ENCODE data around the gene SCGB1D4.
"Not testable (repeated sequence)": the region's sequence is repeated elsewhere in the genome, so short reads cannot be mapped to it uniquely, and the experiment has no call there.

Gene SCGB1D4, protein sequence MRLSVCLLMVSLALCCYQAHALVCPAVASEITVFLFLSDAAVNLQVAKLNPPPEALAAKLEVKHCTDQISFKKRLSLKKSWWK

DNA sequence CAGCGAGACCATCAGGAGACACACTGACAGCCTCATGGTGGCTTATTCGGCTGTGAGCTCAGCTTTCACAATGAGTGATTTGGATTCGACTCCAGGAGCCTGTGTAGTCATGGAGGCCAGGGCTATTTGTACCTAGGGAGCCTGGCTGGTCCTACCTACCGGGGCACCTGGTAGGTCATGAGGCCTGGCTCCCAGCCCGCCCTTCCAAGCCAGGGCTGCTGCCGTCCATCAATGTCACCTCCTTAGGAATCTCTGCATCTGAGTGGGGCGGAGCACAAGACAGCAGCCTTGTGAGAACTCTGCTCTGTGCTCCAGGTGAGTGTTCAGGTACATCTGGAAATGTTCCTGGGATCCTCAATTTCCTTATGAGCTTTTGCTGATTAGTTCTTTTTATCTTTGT, at the start of gene SCGB1D4:
SCGB1D4 (minus strand) TSS at position 101 of the 400 bp plus-strand sequence; CDS start at position 36, 65 bp downstream.
- no peak for DNase-seq

DNA sequence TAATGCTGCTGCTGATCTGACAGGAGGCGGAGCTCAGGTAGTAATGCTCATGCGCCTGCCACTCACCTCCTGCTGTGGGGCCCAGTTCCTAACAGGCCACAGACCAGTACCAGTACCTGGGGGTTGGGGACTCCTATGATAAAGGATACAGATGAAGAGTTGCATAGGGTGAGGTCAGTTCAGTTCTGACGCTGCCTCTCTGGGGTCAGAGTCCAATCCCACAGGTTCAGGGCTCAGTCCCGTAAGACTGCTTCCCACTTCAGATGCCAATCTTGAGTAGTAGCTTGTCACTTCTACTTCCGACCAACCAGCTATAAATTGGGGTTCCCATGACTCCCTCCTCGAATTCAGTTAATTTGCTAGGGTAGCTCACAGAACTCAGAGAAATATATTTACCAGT, 47.0 kb upstream of the SCGB1D4 start:
- DNase-seq: no peak

DNA sequence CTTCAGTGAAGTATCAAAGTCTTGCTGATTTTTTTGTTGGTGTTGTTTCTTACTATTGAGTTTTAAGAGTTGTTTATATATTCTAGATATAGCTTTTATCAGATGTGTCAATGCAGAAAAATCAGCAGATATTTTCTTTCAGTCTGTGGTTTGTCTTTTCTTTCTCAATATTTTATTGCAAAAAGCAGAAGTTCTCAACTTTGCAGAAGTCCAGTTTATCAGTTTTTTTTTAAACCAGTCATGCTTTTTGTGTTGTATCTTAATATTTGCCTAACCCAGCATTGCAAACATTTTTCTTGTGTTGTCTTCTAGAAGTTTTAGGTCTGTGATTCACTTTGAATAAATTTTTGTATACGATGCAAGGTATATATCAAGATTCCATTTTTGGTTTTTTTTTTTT, 45.3 kb upstream of the SCGB1D4 start:
- no peak for DNase-seq

DNA sequence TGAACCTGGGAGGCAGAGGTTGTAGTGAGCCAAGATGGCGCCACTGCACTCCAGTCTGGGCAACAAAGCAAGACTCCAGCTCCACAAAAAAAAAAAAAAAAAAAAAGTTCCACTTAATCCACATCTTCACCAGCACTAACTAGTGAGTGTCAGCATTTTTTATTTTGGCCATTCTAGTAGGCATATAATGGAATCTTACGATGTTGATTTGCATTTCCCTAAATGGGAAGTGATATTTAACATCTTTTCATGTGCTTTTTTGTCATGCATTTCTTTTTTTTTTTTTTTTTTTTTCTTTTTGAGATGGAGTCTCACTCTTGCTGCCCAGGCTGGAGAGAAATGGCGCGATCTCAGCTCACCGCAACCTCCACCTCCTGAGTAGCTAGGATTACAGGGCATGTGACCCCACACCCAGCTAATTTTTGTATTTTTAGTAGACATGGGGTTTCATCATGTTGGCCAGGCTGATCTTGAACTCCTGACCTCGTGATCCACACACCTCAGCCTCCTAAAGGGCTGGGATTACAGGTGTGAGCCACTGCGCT, 44.8 kb upstream of the SCGB1D4 start:
- not testable (repeated sequence) for DNase-seq

DNA sequence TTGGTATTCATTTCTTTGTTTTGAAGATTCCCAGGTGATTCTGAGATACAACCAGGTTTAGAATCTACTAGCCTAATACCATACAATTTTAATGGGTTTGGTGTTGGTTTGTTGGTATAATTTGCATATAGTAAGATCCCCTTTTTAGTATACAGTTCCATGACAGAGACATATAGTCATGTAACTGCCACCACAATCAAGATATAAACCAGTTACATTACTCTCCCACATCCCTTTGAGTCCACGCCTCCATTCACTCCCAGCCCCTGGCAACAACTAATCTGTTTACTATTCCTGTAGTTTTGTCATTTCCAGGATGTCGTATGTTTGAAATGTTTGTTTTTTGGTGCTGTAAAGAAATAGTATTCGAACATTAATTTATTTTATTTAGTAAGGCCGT, 42.7 kb upstream of the SCGB1D4 start:
- no peak for DNase-seq

DNA sequence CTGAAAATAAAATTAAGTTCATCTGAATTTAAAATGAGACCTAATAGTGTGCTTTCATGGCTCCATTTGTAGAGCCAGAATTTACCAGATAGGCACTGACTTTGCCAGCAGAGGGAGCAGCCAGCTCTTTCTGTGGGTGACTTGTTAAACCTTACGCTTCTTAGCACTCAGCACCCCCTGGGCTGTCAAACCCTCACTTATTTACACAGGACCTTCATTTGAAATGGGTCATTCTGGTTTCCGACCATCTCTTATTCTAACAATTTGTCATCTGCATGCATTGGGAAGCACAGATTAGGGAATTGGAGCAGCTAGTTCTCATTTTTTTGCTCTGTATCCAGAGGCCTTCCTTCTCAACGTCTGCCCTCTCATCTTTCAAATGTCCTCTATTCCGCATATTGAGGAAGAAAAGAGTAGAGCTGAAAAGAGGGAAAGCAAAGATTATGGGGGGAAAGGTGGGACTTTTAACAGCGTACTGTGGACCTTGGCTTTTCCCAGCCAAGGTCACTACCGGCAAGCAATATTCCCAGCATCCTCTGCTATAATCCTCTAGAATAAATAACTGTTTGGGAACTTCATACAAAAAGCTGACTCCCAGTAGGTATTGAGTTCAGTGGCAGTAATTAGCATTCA, 41.5 kb upstream of the SCGB1D4 start:
- DNase-seq: peak; percentile 65 to 70

DNA sequence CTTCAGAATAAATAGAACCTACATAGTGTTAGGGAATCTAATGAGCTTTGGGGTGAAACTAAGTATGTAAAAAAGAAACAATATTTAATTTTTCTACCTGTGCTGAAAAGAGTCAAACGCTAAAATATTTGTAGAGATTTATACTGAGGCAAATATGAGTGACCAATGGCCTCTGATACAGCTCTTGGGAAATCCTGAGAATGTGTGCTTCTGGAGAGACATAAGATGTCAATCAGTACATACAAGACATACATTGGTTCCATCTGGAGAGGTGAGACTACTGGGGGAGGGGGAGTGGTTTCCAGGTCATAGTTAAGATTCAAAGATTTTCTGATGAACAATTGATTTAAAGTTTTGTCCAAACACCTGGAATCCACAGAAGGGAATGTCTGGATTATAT, 39.3 kb upstream of the SCGB1D4 start:
- no peak for DNase-seq

DNA sequence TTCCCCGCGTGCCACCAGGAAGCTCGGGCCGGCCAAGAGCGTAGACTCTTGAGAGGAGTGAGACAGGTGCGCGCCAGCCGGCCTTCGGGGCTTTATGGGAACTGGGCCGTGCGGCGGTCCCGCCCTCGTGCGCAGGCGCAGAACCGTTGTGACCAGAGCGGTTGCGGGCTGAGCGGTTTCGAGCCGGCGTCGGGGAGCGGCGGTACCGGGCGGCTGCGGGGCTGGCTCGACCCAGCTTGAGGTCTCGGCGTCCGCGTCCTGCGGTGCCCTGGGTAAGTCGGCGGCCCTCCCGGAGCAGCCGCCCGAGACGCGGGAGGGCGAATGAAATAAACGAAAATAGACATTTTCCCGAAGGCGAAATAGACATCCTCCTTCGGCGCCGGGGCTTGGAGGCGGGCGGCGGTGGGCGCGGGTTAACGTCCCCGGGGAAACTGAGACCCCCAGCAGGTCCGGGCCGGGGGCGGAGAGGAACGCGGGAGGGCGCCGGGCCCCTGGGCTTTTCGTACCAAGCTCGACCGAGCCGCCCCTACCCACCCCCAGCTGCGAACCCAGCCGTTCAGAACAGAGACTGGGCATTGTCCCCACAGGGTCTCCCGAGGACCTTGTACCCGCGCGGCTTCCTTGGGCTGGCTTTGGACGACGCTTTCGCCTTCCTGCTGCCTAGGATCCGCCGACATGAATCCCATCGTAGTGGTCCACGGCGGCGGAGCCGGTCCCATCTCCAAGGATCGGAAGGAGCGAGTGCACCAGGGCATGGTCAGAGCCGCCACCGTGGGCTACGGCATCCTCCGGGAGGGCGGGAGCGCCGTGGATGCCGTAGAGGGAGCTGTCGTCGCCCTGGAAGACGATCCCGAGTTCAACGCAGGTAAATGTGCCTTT, 38.7 kb upstream of the SCGB1D4 start, which contains the start of gene ASRGL1:
ASRGL1 (plus strand) TSS at position 146 of the 879 bp plus-strand sequence; CDS start at position 676, 530 bp downstream.
- DNase-seq: peak; percentile 79 to 81

DNA sequence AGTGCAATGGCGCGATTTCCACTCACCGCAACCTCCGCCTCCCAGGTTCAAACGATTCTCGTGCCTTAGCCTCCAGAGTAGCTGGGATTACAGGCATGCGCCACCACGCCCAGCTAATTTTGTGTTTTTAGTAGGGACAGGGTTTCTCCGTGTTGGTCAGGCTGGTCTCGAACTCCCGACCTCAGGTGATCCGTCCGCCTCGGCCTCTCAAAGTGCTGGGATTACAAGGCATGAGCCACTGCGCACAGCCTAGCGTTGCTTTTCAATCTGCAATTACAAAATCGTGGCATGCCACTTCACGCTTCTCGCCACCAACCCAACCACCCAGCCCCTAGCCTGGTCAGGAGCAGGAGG, 38.1 kb upstream of the SCGB1D4 start:
- DNase-seq: not testable (repeated sequence)

DNA sequence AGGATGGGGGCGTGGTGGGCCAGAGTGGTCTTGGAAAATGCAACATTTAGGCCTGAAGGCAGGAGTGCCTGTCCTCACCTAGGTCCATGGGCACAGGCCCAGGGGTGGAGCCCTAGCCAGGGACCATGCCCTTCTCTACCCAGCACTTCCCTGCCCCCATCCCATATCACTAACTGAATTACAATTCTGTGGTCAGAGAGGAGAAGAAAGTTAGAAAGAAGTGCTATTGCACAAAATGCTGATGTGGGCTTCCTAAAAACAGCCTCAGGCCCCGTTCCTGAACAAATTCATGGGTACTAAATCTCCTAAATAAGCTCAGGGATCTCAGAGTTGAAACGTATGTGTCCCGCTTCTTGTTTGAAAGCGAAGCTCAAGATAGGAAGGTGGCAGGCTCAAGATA, 34.9 kb upstream of the SCGB1D4 start:
- DNase-seq: no peak

DNA sequence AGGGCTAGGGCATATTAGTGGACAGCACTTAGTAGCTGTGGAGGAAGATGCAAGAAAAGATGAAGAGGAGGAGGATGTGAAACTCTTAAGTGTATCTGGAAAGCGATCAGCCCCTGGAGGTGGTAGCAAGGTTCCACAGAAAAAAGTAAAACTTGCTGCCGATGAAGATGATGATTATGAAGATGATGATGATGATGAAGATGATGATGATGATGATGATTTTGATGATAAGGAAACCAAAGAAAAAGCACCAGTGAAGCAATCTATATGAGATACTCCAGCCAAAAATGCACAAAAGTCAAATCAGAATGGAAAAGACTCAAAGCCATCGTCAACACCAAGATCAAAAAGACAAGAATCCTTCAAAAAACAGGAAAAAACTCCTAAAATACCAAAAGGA, 32.4 kb upstream of the SCGB1D4 start:
- not testable (repeated sequence) for DNase-seq

DNA sequence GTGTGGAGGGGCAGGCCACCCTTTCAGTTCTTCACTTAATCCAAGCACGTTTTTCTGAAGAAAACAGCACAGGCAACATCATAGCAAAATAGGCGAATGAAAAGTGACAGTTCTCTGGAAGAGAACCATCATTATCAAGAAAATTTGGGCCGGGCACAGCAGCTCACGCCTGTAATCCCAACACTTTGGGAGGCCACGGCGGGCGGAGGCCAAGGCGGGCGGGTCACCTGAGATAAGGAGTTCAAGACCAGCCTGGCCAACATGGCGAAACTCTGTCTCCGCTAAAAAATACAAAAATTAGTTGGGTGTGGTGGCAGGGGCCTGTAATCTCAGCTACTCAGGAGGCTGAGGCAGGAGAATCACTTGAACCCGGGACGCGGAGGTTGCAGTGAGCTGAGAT, 28.7 kb upstream of the SCGB1D4 start:
- not testable (repeated sequence) for DNase-seq

DNA sequence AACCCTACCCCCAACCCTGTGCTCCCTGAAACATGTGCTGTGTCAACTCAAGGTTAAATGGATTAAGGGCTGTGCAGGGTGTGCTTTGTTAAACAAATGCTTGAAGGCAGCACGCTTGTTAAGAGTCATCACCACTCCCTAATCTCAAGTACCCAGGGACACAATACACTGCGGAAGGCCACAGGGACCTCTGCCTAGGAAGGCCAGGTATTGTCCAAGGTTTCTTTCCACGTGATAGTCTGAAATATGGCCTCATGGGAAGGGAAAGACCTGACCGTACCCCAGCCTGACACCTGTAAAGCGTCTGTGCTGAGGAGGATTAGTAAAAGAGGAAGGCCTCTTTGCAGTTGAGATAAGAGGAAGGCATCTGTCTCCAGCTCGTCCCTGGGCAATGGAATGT, 27.8 kb upstream of the SCGB1D4 start:
- not testable (repeated sequence) for DNase-seq

DNA sequence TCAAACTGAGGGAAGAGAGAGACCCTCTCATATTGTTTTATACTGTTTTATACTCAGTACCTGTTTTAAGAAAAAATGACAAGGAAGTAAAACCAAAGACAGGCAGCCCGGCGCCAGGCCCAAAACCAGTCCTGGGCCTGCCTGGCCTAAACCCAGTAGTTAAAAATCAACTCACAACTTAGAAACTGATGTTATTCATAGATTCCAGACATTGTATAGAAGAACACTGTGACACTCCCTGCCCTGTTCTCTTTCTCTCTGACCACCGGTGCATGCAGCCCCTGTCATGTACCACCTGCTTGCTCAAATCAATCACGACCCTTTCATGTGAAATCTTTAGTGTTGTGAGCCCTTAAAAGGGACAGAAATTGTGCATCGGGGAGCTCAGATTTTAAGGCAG, 26.9 kb upstream of the SCGB1D4 start:
- not testable (repeated sequence) for DNase-seq

DNA sequence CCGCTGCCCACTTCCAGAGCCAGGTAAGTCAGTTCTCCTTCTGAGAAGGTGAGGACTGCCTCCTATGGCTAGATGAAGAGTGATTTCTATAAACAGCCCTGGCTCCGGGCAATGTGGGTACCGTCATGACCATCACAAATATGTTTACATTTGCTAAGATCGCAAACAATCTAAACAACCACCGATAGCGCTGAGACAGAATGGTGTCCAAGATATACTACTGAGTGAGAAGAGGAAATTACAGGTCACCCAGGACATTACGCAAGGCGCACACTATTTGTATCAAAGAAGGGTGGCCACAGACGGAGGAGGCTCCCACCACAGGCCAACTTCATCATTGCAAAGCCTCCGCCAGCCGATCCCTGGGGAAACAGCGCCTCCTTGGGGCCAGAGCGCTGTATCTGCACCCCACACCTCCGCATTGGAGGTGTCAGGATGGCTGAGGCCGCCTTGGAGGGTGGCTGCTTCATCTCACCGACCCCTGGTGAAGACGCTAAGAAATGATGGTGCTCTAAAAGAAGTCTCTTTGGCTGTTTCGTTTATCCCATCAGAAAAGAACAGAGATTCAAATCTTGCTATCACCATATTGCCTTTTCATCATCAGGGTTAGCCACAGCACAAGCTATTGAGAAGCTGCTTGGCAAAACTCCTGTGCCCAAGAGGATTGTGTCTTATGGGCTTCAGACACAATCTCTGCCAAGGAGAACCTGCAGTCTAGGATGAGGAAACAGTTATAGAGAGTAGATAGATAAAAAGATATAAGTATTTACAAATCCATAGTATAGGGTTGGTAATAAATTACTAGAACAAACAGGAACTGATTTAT, 26.1 kb upstream of the SCGB1D4 start:
- DNase-seq: peak; percentile 79

DNA sequence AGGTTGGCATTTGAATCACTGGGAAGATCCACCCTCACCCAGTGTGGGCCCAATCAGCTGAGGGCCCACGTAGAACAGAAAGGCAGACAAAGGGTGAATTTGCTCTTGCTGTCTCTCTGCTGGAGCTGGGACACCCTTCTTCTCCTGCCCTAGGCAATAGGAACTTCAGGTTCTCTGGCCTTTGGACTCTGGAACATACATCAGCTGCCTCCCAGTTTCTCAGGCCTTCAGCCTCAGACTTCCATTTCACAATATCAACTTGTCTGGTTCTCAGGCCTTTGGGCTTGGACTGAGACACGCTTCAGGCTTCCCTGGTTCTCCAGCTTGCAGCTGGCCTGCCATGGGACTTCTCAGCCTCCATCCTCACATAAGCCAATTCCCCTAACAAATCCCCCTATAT, 23.6 kb upstream of the SCGB1D4 start:
- no peak for DNase-seq

DNA sequence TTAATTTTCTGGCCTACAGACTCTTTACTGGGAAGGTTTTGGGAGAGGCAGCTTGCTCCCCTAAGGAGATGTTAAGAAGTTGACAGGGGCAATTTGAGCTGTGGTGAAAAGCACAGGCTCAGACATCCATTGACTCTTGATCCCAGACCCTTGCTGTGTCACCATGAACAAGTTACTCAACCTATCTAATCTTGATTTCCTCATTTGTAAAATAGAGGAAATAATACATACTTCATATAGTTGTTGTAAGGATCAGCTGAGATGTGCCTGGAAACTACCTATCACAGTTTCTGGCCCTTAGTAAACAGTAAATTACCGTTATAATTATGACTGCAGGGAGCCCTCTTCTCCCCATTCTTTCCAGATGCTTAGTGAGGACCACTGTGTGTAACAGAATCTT, 16.6 kb upstream of the SCGB1D4 start:
- DNase-seq: no peak

DNA sequence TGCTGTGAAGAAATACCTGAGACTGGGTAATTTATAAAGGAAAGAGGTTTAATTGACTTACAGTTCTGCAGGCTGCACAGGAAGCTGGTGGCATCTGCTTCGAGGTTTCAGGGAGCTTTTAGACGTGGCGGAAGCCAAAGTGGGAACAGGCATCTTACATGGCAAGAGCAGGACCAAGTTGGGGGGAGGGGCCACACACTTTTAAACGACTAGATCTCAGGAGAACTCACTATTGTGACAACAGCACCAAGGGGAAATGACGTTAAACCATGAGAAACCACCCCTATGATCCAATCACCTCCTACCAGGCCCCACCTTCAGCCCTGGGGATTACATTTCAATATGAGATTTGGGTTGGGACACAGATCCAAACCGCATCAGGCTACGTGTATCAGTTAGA, 11.1 kb upstream of the SCGB1D4 start:
- DNase-seq: no peak

DNA sequence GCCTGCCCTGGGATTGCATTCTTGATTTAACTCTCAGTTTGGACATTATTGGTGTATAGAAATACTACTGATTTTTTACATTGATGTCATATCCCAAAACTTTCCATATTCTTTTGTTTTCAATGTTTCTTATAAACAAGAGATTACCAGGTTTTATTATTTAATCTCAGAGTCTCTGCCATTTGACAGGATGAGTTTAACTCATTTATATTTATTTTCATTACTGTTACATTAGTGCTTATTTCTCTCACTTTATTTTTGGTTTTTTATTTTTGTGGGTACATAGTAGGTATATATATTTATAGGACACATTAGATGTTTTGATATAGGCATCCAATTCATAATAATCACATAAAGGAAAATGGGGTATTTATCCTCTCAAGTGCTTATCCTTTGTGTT, 9.1 kb upstream of the SCGB1D4 start:
- no peak for DNase-seq

DNA sequence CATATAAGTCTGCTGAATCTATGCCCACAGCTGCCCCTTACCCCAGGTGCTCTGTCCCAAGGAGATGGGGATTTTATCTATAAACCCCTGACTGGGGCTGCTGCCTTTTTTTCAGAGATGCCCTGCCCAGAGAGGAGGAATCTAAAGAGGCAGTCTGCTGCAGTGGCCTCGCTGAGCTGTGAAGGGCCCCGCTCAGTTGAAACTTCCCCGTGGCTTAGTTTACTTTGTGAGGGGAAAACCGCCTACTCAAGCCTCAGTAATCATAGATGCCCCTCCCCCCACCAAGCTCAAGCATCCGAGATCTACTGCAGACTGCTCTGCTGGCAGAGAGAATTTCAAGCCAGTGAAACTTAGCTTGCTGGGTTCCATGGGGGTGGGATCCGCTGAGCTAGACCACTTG, 7.4 kb upstream of the SCGB1D4 start:
- no peak for DNase-seq

DNA sequence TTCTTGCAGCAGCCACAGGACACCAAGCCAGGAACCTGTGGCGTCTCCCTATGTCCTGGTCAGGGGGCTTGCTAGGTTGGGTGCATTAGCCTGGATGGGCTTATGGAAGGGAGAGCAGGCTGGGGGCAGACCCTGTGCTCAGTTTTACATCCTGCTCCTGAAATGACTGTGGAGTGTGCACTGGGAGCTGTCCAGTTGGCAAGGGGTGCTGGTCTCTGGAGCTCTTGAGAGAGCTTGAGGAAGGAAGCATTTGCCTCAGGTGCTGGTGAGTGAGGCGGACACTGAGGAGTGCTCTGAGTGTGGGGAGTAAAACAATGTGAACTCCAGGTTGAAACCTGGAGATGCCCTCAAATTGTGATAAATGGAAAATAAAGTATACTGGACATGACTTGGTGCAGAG, 3.4 kb downstream of the SCGB1D4 start:
- DNase-seq: no peak

DNA sequence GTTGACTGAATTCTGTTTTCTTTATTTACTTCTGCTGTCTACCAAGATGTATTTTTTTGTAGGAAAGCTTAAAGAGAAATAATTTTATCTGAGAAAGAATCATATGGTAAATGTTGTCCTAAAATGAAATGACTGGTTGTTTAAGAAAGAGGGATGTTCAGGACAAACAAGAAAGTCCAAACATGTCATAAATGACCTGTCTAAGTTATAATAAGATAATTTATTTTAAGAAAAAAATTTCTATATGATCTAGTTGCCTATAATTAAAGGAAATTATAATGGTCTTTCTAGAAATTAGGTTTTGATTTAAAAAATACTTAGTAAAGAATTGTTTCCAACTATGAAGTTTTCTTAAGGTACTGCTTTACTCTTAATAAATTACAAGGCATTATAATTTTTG, 18.4 kb downstream of the SCGB1D4 start:
- no peak for DNase-seq

DNA sequence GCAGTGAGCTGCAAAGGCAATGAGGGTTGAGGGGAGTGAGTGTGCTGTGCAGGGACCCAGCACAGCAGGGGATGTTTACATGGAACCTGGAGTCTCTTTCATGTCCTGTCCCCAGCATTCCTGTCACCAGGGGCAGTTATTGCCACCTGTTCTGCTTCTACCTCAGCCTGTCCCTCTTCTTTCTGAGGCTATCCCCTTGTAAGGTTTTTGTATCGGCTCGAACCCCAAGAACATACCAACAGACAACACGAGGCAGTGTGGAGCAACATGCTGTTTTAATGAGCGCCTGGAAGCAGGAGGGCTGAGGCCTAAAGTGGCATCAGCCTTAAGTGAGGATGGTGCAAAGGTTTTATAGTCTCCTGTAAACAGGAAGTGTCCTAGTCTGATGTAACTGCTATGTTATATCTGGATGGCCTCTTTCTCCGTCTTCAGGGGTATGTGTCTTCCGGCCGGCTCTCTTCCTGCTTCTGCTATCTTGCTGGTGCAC, 25.0 kb downstream of the SCGB1D4 start:
- no peak for DNase-seq

All from activated T-cell treated with anti-CD3 and anti-CD28 coated beads, Interleukin-2, amount 50 U/mL, for 48 hours (primary cell).